WI38 (cell line): ENCODE data around the gene TCEANC2.
"Not testable (repeated sequence)": the region's sequence is repeated elsewhere in the genome, so short reads cannot be mapped to it uniquely, and the experiment has no call there.

Source experiments
- H3K4me3 ChIP-seq: 2 replicates; pipeline ENCODE4 v1.5.1; 2011; ENCODE audit warnings: low read depth, mild to moderate bottlenecking, control low read depth, low read length
- TF ChIP-seq, protein P1 (sequence below): IDR thresholded peaks from 2 replicates; pipeline ENCODE4 v1.5.1; 2012; ENCODE audit warnings: low read depth, mild to moderate bottlenecking, control low read depth, low read length

TCEANC2 gene

DNA sequence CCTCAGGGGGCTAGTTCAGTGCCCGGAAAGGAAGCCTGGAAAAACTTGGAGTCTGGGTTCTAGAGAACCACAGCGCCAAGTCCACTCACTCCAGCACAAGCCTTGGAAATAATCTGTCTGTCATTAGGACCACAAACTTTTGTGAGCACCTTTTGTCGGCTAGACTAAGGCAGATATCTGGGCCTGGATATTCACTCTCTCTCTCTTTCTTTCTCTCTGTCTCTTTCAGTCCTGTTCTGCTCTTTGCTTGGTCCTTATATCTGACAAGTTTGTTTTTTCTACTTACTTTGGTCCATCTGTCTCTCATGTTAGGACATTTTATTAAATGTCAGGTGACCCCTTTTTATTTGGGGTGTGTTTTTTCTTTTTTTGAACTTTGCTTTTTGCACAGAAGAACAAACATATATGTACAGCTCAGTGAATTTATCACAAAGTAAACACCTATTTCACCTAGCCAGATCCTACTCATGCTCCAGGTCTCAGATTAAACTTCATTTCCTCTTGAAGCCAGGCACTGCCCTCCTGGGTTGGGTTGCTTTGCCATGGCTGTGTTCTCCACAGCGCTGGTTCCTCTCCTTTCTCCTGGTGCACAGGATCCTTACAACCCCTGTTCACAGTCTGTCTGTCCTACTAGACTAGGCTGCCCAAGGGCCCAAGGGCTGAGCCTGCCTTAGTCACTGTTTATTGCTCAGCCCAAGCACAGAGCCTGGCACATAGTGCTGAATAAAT lies 40.8 kb downstream of the TCEANC2 start:
- no peak overlapping the region for H3K4me3 ChIP-seq
- TF ChIP-seq, protein P1, sequence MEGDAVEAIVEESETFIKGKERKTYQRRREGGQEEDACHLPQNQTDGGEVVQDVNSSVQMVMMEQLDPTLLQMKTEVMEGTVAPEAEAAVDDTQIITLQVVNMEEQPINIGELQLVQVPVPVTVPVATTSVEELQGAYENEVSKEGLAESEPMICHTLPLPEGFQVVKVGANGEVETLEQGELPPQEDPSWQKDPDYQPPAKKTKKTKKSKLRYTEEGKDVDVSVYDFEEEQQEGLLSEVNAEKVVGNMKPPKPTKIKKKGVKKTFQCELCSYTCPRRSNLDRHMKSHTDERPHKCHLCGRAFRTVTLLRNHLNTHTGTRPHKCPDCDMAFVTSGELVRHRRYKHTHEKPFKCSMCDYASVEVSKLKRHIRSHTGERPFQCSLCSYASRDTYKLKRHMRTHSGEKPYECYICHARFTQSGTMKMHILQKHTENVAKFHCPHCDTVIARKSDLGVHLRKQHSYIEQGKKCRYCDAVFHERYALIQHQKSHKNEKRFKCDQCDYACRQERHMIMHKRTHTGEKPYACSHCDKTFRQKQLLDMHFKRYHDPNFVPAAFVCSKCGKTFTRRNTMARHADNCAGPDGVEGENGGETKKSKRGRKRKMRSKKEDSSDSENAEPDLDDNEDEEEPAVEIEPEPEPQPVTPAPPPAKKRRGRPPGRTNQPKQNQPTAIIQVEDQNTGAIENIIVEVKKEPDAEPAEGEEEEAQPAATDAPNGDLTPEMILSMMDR = no peak

DNA sequence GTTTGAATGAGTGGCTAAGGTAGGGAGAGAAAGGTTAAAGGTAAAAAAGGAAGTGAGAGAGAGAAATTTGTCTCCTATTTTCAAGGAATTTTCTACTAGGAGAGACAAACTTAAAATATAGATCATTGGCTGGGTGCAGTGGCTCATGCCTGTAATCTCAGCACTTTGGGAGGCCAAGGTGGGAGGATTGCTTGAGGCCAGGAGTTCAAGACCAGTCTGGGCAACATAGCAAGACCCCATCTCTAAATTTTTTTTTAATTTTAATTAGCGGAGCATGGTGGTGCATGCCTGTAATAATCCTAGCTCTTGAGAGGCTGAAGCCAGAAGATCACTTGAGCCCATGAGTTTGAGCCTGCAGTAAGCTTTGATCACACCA lies 41.3 kb downstream of the TCEANC2 start:
- H3K4me3 ChIP-seq = not testable (repeated sequence)

DNA sequence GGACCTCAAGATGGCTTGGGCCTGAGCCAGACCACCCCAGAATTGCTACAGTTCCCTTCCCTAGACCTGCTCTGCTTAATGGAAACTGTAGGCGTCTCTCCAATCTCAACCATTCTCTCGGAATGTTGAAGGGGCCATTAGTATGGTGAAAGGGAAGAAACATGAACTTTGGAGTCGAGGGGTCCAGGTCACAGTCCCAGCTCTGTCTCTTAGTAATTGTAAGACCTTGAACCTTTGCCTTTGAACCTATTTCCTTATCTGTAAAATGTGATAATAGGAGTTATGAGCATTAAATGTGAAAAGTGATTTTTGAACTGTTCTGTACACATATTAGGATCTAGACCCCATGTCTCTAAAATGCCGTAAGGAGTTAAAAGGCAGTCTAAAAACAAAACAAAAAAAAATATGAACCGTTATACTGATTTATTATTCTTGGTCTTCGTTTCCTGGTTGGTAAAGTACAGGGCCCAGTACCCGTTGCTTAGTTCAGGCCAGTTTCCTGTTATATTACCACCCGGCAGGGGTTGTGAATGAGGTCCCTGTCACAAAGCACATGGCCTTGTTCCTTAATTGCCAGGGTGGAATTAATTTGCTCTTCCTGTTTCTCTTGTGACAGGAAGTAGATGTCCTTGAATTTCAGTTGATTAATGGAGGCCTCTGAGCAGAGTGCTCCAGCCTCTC lies 42.3 kb downstream of the TCEANC2 start:
- TF ChIP-seq, protein P1 = no peak

DNA sequence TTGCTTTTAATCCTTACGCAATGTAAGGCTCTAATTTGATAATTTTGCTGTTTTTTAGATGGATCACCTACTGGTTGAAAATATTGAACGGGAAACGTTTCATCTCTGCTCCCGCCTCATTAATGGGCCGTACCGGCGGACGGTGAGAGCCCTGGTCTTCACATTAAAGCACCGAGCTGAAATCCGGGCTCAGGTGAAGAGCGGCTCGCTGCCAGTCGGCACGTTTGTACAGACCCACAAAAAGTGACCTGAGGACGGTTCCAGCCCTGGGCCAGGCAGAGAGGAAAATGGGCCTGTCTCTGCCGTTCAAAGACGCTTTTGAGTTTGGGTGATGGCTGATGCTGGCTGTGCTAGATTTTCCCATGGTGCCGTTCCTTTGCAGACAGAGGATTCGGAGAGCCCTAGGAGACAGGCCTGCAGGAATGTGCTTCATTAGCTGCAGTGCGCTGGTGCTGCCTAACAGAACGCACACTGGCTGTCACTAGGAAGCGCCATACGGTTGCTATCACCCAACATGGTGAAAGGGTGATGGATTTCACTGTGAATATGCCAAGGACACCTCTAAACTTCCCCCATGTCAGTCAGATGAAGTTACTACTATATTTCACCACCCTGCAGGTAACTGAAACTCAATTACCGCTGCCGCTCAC lies 42.9 kb downstream of the TCEANC2 start:
- TF ChIP-seq, protein P1 = no peak
- no peak overlapping the region for H3K4me3 ChIP-seq

More for the DNA sequence above, 42.3 kb downstream of the TCEANC2 start:
- no peak overlapping the region for H3K4me3 ChIP-seq

DNA sequence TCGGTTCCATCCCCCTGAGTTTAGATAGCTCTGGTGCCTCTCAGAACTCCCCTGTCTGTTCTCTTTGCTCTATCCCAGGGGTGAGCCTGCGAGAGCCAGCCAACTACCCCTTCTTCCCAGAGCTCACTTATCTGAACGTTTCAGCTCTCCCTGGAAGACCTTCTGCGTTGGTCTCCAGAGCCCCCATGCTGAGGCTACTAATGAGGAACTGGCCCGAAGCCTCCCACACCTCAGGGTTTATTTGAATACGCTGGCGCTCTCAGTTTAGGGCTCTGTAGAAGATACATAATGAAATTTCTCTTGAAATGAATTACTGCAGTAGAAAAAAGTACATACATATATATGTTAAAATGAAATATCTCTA lies 43.5 kb downstream of the TCEANC2 start:
- TF ChIP-seq, protein P1 = no peak

DNA sequence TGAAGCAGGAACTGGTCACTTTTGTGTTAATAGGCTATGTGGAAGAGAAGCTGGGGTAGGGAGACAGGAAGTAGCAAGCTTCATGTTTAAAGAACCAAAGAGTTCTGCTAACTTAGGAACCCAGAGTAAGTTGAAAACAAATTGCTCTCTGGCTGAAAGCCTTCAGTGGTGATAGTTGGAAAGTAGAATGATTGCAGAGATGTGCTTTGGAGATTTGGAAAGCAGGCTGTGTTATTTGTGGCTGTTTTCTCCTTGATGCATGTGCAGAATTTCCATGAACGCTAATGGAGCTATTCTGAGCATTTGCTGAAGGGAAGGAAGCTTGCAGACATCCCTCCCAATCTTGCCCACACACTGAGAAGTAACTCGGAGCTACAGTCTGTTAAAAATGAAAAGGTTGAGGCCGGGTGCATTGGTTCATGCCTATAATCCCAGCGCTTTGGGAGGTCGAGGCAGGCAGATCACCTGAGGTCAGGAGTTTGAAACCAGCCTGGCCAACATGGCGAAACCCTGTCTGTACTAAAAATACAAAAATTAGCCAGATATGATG lies 45.7 kb downstream of the TCEANC2 start:
- no peak overlapping the region for H3K4me3 ChIP-seq
- TF ChIP-seq, protein P1 = no peak

More for the DNA sequence above, 43.5 kb downstream of the TCEANC2 start:
- H3K4me3 ChIP-seq = no peak overlapping the region

DNA sequence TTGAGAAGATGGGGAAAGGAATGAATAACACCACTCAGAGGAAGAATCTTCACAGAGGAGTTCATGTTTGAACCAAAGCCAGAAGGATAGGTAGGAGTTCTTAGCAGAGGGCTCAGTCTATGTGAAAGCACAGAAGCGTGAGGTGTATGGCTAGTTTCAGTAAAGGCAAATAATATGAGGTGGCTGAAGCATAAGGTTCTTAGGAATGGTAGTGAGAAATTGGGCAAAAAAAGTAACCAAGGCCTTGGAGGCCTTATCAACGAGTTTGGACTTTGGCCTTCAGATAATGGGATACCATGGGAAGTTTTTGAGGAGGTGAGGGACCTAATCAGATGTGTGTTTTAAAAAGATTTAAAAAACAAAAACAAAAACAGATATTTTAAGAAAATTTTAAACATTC lies 47.1 kb downstream of the TCEANC2 start:
- TF ChIP-seq, protein P1 = no peak
- H3K4me3 ChIP-seq = no peak overlapping the region
